Measurements from ENCODE around the gene PLPP4.

The PLPP4 gene

GRCh38 chr10:120478386-120478785 lies 21.4 kb downstream of the PLPP4 start:
- no peak overlapping the region for H3K9ac ChIP-seq (ENCODE audit: low read length)
- no peak for TF ChIP-seq CTCF (IDR thresholded peaks at IDR 0.05; ENCODE audit: low read length)
- no peak for TF ChIP-seq EZH2 (optimal IDR thresholded peaks at IDR 0.05; ENCODE audit: low read depth, low read length)
- TF ChIP-seq EZH2phosphoT487 (IDR thresholded peaks at IDR 0.05; ENCODE audit: low read length) = no peak

GRCh38 chr10:120479506-120479905 lies 22.5 kb downstream of the PLPP4 start:
- Histone ChIP-seq H3K9ac (ENCODE audit: low read length) (no peak overlapping the region), H2AFZ (ENCODE audit: low read length) (no peak overlapping the region), H3K4me3 (ENCODE audit: low read length) (no peak overlapping the region), H3K27ac (ENCODE audit: low read length) (no peak overlapping the region), H3K9me3 (replicated peaks; ENCODE audit: insufficient read depth, low read length) (no peaks in the 10 kb centered on the region), H3K4me1 (ENCODE audit: low read length) (no peaks in the 10 kb centered on the region), H3K9me2 (replicated peaks; ENCODE audit: insufficient read depth, low read length) (no peaks in the 10 kb centered on the region), H3K27me3 (replicated peaks; ENCODE audit: insufficient read depth, low read length) (no peaks in the 10 kb centered on the region), H4K20me1 (ENCODE audit: insufficient read depth, low read length) (no peaks in the 10 kb centered on the region), H3K36me3 (replicated peaks; ENCODE audit: insufficient read depth, low read length) (no peaks in the 10 kb centered on the region), H3F3A (ENCODE audit: insufficient read depth, low read length) (no peaks in the 10 kb centered on the region), H3K79me2 (ENCODE audit: low read length) (no peaks in the 10 kb centered on the region), H3K4me2 (ENCODE audit: low read depth, low read length) (peak overlapping the region; percentile 28; the same call in 1 of the 2 replicates)
- DNase-seq = no peak
- TF ChIP-seq EZH2 (optimal IDR thresholded peaks at IDR 0.05; ENCODE audit: low read depth, low read length) (no peak), CTCF (IDR thresholded peaks at IDR 0.05; ENCODE audit: low read length) (no peak)

More at GRCh38 chr10:120478386-120478785, 21.4 kb downstream of the PLPP4 start:
- no peak overlapping the region for H3K27ac ChIP-seq (ENCODE audit: low read length)
- H3K36me3 ChIP-seq (replicated peaks; ENCODE audit: insufficient read depth, low read length) = no peaks in the 10 kb centered on the region
- no peak for DNase-seq
- H3K79me2 ChIP-seq (ENCODE audit: low read length) = no peaks in the 10 kb centered on the region
- H3F3A ChIP-seq (ENCODE audit: insufficient read depth, low read length) = no peaks in the 10 kb centered on the region
- H3K9me2 ChIP-seq (replicated peaks; ENCODE audit: insufficient read depth, low read length) = no peaks in the 10 kb centered on the region
- no peak overlapping the region for H3K4me3 ChIP-seq (ENCODE audit: low read length)
- no peaks in the 10 kb centered on the region for H4K20me1 ChIP-seq (ENCODE audit: insufficient read depth, low read length)
- H2AFZ ChIP-seq (ENCODE audit: low read length) = no peak overlapping the region
- H3K27me3 ChIP-seq (replicated peaks; ENCODE audit: insufficient read depth, low read length) = no peaks in the 10 kb centered on the region
- H3K9me3 ChIP-seq (replicated peaks; ENCODE audit: insufficient read depth, low read length) = no peaks in the 10 kb centered on the region
- H3K4me1 ChIP-seq (ENCODE audit: low read length) = no peaks in the 10 kb centered on the region
- no peak overlapping the region for H3K4me2 ChIP-seq (ENCODE audit: low read depth, low read length)

GRCh38 chr10:120480065-120480600 lies 23.1 kb downstream of the PLPP4 start:
- no peaks in the 10 kb centered on the region for H4K20me1 ChIP-seq (ENCODE audit: insufficient read depth, low read length)
- no peak overlapping the region for H2AFZ ChIP-seq (ENCODE audit: low read length)
- H3K27me3 ChIP-seq (replicated peaks; ENCODE audit: insufficient read depth, low read length) = no peaks in the 10 kb centered on the region
- peak overlapping the region; percentile 28; the same call in 1 of the 2 replicates for H3K4me2 ChIP-seq (ENCODE audit: low read depth, low read length)
- H3K4me3 ChIP-seq (ENCODE audit: low read length) = no peak overlapping the region; the same call in 1 of the 2 replicates
- H3K36me3 ChIP-seq (replicated peaks; ENCODE audit: insufficient read depth, low read length) = no peaks in the 10 kb centered on the region
- no peaks in the 10 kb centered on the region for H3F3A ChIP-seq (ENCODE audit: insufficient read depth, low read length)
- peak; percentile 29 for DNase-seq
- no peaks in the 10 kb centered on the region for H3K9me3 ChIP-seq (replicated peaks; ENCODE audit: insufficient read depth, low read length)
- H3K4me1 ChIP-seq (ENCODE audit: low read length) = no peaks in the 10 kb centered on the region
- no peak overlapping the region for H3K9ac ChIP-seq (ENCODE audit: low read length)
- H3K27ac ChIP-seq (ENCODE audit: low read length) = no peak overlapping the region
- H3K9me2 ChIP-seq (replicated peaks; ENCODE audit: insufficient read depth, low read length) = no peaks in the 10 kb centered on the region
- TF ChIP-seq EZH2 (optimal IDR thresholded peaks at IDR 0.05; ENCODE audit: low read depth, low read length) (no peak), EZH2phosphoT487 (IDR thresholded peaks at IDR 0.05; ENCODE audit: low read length) (no peak), CTCF (IDR thresholded peaks at IDR 0.05; ENCODE audit: low read length) (peak; percentile 39)
- no peaks in the 10 kb centered on the region for H3K79me2 ChIP-seq (ENCODE audit: low read length)

All from MM.1S (cell line).